Epithelial cell of prostate (primary cell): ENCODE results near the gene ERC2.

ENCODE experiments used
- DNase-seq: peaks from one replicate; pipeline ENCODE4 v3.0.0-alpha.2; 2011; ENCODE audit warnings: low read depth, low spot score
- H3K27ac ChIP-seq: fragments of 450-650 bp; 2 replicates; pipeline ENCODE4 v1.5.1; 2017; ENCODE audit warnings: mild to moderate bottlenecking

ERC2 gene

GRCh38 chr3:55792009-55792408, 676.3 kb downstream of the ERC2 start:
- H3K27ac ChIP-seq, result no peak overlapping the region
- no peak for DNase-seq

- no peak overlapping the region for H3K27ac ChIP-seq
- DNase-seq, result no peak
These were observed 677.5 kb downstream of the ERC2 start for GRCh38 chr3:55790596-55791350.

DNA sequence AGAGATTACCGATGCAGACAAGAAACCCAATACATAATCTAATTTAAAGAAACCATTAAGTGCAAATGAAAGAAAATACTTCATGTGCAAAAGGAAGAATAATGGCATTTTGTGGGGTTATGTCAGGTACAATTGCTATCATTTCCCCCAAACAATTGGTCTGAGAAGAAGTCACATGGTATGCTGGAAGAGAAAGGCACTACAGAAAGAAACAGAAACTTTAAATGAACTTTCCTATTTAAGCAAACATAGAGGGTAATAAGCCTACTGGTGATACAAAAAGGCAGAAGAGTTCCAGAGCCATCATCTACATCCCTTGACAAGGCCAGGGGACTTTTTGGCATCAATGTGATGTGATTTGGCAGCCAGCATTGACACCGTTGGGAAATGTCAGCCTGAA, 678.8 kb downstream of the ERC2 start:
- no peak for DNase-seq
- no peak overlapping the region for H3K27ac ChIP-seq

DNA sequence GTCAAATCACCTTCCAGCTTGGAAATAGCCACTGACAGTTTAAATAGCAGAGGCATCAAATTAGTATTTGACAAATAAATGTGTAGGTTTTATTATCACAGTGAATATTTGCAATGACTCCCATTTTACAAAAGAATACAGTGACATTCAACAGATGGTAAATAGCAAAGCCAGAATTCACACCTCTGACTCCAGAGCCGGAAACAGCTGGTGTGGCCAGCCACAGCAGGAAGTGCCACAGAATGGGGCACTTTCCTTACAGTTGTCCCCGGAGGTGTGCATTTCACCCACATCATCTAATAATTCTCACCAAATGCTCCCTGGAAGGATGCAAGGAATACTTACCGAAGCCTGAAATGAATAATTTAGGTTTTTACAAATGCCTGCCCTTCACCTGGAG, 685.5 kb downstream of the ERC2 start:
- H3K27ac ChIP-seq, result no peak overlapping the region
- no peak for DNase-seq

DNA sequence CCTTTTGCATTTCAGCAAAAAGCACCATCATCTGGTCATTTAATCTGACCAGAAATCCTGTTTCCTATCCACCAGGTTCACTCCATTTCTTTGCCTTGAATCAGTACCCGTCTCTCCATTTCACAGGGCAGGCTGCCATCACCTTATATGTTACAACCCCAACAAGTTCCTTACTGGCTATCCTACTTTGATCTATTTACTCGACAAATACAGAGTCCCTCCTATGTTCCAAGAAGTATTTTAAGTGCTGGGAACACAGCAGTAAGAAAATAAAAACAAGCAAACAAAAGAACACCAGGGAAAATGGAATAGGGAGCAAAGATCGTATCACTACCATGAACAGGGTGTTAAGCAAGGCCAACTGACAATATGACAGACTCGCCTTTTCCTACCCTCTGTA, 685.9 kb downstream of the ERC2 start:
- H3K27ac ChIP-seq, result no peak overlapping the region
- DNase-seq, result no peak

DNA sequence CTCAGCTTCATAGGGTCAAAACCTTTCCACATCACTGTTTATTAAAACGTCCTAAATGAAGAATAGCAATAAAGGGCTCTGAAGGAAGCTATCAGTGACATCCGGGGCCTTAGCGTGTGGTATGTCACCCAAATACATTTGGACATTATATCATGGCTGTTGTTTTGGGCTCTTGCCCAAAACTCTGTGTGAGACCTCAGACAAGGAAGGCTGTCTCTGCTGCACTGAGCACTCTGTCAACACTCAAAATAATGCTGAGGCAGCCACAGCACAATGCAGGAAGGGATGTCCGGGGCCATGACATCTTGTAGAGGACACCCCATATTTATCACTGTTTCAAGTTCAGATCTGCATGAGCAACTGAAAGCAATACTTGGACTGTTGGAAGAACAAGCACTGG, 687.4 kb downstream of the ERC2 start:
- no peak overlapping the region for H3K27ac ChIP-seq
- no peak for DNase-seq

- no peak overlapping the region for H3K27ac ChIP-seq
These were observed 688.7 kb downstream of the ERC2 start for GRCh38 chr3:55779543-55779942.

GRCh38 chr3:55775366-55776154, 692.7 kb downstream of the ERC2 start:
- H3K27ac ChIP-seq, result no peak overlapping the region
- no peak for DNase-seq

More at GRCh38 chr3:55779543-55779942, 688.7 kb downstream of the ERC2 start:
- no peak for DNase-seq

DNA sequence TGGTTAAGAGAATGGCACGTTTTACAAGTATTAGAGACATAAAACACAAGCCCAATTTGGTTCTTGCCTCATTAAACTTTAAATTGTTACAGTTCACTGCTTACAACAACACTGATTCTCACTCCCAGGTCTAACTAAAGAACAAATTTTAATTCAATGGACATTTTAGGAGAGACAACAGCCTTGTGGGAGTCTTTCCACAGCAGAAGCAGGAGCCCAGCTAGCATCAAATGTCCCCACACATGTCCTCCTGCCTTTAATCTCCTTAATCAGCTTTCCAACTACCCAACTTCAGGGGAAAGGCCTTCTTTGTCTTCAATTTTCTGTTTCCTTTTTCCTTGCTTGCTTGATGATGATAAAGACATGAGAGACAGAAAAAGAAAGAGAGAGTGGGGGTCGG, 693.4 kb downstream of the ERC2 start:
- no peak for DNase-seq
- no peak overlapping the region for H3K27ac ChIP-seq

DNA sequence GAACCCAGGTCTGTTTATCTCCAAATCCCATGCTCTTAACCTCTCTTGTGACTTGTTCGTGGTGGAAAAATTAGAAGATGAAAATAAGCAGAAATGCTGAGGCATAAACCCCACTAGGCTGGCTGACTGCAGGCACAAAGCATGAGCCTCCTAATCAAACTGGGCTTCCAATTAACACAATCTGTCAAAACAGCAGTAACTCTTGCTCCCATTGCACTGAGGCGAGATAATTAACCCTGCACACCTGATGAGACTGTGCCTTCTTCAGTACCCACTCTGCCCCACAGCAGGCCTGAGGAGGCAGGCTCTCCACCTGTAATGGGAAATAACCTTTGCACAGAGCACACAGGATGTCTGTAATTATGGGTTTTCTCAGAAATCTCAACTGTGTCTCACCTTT, 696.8 kb downstream of the ERC2 start:
- DNase-seq, result no peak
- H3K27ac ChIP-seq, result no peak overlapping the region

- H3K27ac ChIP-seq, result no peak overlapping the region
- DNase-seq, result no peak
These were observed 698.2 kb downstream of the ERC2 start for GRCh38 chr3:55770077-55770476.

DNA sequence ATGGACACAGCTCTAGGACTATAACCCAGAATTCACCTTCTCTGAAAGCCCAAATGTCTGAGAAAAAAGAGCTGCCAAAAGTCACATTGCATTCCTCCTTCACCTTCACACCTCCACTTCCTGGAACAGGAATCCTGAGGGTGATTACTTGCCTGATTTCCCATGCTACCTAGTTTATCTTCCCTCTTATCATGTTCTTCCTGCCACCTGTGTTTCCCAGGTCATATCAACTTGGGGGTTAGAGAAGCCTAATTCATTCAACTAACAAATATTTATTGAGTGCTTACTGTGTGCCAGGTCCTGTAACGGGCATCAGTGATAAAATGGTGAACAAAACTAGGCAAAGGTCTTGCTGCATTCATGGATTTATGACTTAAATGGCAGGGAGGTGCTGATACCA, 701.5 kb downstream of the ERC2 start:
- DNase-seq, result no peak
- H3K27ac ChIP-seq, result no peak overlapping the region

DNA sequence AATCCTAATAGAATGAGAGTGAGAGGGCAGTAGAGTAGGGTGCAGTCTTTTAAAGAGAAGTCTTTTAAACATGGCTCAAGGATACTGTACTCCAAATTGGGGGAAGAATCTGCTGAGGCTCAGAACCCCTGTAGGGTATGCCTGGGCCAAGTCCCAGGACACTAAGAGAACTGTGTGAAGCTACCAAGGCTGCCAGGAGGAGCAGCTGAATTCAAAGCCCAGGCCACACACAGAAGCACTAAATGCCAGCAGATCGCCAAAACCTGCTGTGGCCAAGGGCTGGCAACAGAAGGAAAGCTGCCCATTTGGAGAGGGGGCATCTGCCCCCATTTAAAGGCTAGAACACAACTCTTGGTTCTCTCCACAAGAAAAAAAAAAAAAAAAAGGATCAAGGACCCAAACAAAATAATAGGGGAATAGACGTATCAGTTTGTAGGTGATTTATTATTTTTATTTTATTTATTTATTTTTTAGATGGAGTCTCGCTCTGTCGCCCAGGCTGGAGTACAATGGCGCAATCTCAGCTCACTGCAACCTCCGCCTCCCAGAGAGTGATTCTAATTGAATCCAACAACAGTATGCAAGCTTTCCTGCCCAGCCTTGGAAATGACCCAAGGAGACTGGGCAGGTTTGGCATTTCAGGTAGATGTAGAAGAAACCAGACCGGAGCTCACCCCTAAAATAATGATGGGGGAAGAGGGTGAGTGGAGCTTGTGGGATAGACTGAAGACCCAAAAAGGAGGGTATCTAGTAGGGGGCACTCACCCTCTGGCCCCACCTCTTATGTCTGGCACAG, 702.2 kb downstream of the ERC2 start:
- no peak overlapping the region for H3K27ac ChIP-seq
- no peak for DNase-seq

- DNase-seq, result no peak
- H3K27ac ChIP-seq, result no peak overlapping the region
These were observed 702.9 kb downstream of the ERC2 start for GRCh38 chr3:55765398-55765797.

- no peak overlapping the region for H3K27ac ChIP-seq
- DNase-seq, result no peak
These were observed 711.3 kb downstream of the ERC2 start for GRCh38 chr3:55756976-55757375.

DNA sequence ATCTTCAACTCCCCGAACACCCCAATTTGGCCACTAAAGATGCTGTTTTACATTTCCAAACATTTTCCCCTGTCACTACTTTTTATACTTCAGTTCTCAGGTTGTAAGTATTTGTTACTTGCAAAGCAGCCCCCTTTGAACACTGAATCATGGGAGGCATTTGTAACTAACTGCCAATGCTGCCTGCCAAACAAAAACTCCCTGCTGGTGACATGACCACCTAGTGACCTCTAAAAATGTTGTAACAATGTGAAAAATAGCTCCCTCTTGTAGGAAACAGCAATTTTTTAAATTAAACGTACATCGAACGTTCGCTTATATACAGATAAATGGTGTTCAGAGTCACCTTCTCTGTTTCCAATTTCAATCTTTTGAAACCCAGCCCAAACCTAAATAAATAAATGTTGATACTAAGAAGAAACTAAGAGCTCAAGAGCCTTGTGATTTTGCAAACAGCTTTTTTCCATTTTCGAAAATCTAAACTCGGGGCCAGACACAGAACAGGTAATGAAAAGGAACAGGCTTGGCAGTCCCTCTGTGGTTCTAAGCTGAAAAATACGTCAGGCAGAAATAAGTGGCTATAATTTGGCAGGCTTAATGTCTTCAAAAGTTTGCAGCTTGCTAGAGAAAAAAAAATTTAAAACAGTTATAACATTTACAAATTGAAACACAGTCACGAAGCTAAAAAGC, 712.6 kb downstream of the ERC2 start:
- H3K27ac ChIP-seq, result no peak overlapping the region
- no peak for DNase-seq

DNA sequence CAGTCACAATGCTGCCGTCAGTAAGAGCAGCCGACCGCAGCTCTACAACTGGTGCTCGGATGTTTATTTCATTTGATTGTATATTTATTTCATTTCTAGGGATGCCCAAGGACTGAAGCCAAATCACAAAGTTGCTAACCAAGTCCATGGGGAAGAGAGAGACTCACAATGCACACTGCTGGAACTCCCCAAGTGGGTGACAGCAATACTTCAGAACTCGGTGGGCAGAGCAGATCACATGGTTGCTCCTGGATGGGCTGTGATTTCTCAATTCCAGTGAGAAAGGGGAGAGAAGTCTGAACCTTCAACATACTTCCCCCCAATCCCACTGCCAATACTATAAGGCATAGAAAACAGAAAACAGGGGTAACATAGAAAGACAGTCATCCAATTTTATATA, 715.4 kb downstream of the ERC2 start:
- DNase-seq, result no peak
- no peak overlapping the region for H3K27ac ChIP-seq

- DNase-seq, result no peak
- no peak overlapping the region for H3K27ac ChIP-seq
These were observed 716.5 kb downstream of the ERC2 start for GRCh38 chr3:55751730-55752129.

DNA sequence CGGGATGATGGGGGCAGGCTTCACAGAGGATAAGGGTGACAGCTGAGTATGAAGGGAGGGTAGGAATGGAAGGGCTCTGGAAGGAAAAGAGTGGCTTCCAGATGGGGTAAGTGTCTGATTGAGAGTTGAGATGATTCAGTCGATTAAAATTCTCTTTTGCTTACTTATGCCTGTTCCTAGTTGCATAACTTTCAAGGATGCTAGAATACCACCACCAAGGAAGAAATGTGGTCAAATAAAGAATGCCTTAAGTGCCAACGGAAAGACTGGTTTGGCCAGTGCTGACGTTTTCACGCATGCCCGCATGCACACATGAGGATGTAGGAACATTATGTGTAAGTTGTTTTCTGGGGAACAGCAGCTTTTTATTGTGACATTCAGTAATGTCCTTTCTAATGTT, 717.7 kb downstream of the ERC2 start:
- peak; percentile 93 for DNase-seq
- H3K27ac ChIP-seq, result peak overlapping the region; percentile 38

GRCh38 chr3:55749036-55749435, 719.2 kb downstream of the ERC2 start:
- H3K27ac ChIP-seq, result no peak overlapping the region
- DNase-seq, result no peak
